ENCODE results near the gene HAL. TPM values are rescaled to one million over a fixed set of nuclear protein-coding genes. Genes with fewer than 3 reads are reported as not detected.

The HAL gene
- total RNA-seq, 2 experiments from 2014 or later, result 0.25 TPM

- no peaks in the 10 kb centered on the region for H3K36me3 Mint-ChIP-seq (ENCODE audit: low read depth)
Observed at GRCh38 chr12:95942101-95942523, 54.0 kb downstream of the HAL start.

DNA sequence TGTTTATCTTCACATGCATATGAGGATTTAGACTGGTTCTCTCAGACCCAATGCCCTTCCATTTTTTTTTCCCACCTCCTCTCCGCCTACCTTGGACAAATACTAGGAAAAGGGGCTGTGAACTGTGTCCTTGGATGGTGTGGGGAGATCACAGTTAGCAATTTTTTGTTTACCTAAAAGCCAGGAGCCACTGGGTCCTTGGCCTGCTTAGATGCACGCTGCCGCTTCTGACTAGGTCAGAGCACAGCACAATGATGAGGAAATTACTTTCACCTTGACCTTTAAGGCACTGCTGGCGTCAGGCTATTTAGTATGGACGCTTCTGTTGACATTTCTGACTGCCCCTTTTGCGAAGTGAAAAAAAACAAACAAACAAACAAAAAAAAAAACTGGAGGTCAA is 55.6 kb downstream of the HAL start:
- Mint-ChIP-seq H3K36me3 (ENCODE audit: low read depth) (no peaks in the 10 kb centered on the region), H3K27me3 (no peaks in the 10 kb centered on the region), H3K9me3 (no peaks in the 10 kb centered on the region), H3K4me3 (no peak overlapping the region), H3K4me1 (ENCODE audit: low read depth) (peaks cover 9% of the 10 kb centered on the region), H3K27ac (no peak overlapping the region)
- ATAC-seq (no peak), DNase-seq (no peak)
- CTCF ChIA-PET, result interaction anchor here (1.1 to 4.6 kb wide), 3 partner anchors 8 to 27 kb away, joined by 3 to 44 read pairs (median 3); no protein-coding TSS in a partner anchor
- POLR2A ChIA-PET, result interaction anchor here (0.9 kb wide), 1 partner anchor 10 kb away, joined by 3 read pairs; no protein-coding TSS in a partner anchor
- intact Hi-C loops (cut with micrococcal nuclease), result no loop called here
- TF ChIP-seq, protein P1, sequence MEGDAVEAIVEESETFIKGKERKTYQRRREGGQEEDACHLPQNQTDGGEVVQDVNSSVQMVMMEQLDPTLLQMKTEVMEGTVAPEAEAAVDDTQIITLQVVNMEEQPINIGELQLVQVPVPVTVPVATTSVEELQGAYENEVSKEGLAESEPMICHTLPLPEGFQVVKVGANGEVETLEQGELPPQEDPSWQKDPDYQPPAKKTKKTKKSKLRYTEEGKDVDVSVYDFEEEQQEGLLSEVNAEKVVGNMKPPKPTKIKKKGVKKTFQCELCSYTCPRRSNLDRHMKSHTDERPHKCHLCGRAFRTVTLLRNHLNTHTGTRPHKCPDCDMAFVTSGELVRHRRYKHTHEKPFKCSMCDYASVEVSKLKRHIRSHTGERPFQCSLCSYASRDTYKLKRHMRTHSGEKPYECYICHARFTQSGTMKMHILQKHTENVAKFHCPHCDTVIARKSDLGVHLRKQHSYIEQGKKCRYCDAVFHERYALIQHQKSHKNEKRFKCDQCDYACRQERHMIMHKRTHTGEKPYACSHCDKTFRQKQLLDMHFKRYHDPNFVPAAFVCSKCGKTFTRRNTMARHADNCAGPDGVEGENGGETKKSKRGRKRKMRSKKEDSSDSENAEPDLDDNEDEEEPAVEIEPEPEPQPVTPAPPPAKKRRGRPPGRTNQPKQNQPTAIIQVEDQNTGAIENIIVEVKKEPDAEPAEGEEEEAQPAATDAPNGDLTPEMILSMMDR (IDR thresholded peaks at IDR 0.05), result no peak

More at GRCh38 chr12:95942101-95942523, 54.0 kb downstream of the HAL start:
- H3K9me3 Mint-ChIP-seq, result no peaks in the 10 kb centered on the region
- no peaks in the 10 kb centered on the region for H3K27me3 Mint-ChIP-seq
- TF ChIP-seq, protein P1 (IDR thresholded peaks at IDR 0.05), result no peak
- ChIA-PET CTCF (interaction anchor here (1.1 to 4.6 kb wide), 4 partner anchors 12 to 57 kb away, joined by 6 to 44 read pairs (median 19); no protein-coding TSS in a partner anchor), POLR2A (interaction anchor here (1.2 to 2.9 kb wide), 7 partner anchors 11 to 260 kb away, joined by 3 to 16 read pairs (median 3); partner anchors contain the start of gene SNRPF)
- H3K4me1 Mint-ChIP-seq (ENCODE audit: low read depth), result peaks cover 9% of the 10 kb centered on the region
- ATAC-seq, result no peak
- H3K4me3 Mint-ChIP-seq, result peak overlapping the region; percentile 85
- intact Hi-C loops (cut with micrococcal nuclease), result no loop called here
- DNase-seq, result peak; percentile 30
- peak overlapping the region; percentile 91 for H3K27ac Mint-ChIP-seq

Other genes with a start within 250 kb of the HAL start
- not detected for gene NTN4, start 205.6 kb downstream of the HAL start, total RNA-seq
- 10 to 100 TPM; 51.2 to 54.4 TPM for gene SNRPF, start 137.4 kb downstream of the HAL start, total RNA-seq
- under 1 TPM; 0.18 to 0.34 TPM for gene CCDC38, start 53.7 kb downstream of the HAL start, total RNA-seq
- 1 to 10 TPM; 1.1 TPM for gene AMDHD1, start 53.0 kb downstream of the HAL start, total RNA-seq
- 100 to 1,000 TPM; 112 TPM for gene LTA4H, start 39.2 kb upstream of the HAL start, total RNA-seq
- 1 to 10 TPM; 7.7 TPM for gene ELK3, start 198.0 kb upstream of the HAL start, total RNA-seq

Data from activated CD8-positive, alpha-beta T cell treated with anti-CD3 and anti-CD28 coated beads for 36 hours (primary cell).